Measurements from ENCODE around the gene PDILT. TPM values are rescaled to one million over a fixed set of nuclear protein-coding genes. Genes with fewer than 3 reads are reported as not detected.
"Not testable (repeated sequence)": the region's sequence is repeated elsewhere in the genome, so short reads cannot be mapped to it uniquely, and the experiment has no call there.

The PDILT gene
- total RNA-seq, 2 experiments from 2014 or later, result not detected

DNA sequence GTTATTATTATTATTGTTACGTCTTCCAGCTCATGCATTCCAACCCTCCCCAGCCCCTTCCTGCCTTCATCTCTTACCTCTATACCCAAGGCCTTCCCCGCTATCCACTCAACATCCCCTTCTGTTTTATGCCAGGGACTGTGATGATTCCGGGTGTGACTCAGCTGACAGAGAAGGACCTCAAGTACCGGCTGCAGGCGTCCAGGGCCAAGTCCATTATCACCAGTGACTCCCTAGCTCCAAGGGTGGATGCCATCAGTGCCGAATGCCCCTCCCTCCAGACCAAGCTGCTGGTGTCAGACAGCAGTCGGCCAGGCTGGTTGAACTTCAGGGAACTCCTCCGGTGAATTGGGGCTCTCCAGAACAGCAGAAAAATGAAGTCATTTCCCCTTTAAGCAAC is 14.6 kb upstream of the PDILT start:
- H3K4me1 Mint-ChIP-seq, H3K4me3 Mint-ChIP-seq, DNase-seq, H3K36me3 Mint-ChIP-seq, H3K27me3 Mint-ChIP-seq, H3K27ac Mint-ChIP-seq, H3K9me3 Mint-ChIP-seq: not testable (repeated sequence)

DNA sequence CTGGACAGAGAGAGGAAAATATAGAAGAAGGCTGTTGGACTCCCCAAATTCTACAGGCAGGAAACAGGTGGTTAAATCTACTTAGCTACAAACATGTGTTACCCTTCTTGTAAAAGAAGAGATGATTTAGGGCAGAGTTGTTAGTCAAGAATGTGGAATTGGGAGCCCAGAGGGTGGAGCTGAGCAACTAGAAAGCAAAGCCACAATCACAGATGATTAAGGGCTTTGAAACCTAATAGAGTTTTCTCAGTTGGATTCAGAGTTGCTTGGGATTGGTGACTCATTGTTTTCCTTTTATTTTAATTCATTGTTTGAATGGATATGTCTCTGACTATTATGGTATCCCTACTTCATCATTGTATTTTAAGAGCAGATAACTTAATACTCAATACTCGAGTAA is 11.0 kb upstream of the PDILT start:
- Mint-ChIP-seq H3K27ac (no peak overlapping the region), H3K4me1 (no peaks in the 10 kb centered on the region), H3K27me3 (peaks cover 10% of the 10 kb centered on the region), H3K9me3 (no peaks in the 10 kb centered on the region), H3K4me3 (no peak overlapping the region), H3K36me3 (no peaks in the 10 kb centered on the region)
- no peak for DNase-seq

DNA sequence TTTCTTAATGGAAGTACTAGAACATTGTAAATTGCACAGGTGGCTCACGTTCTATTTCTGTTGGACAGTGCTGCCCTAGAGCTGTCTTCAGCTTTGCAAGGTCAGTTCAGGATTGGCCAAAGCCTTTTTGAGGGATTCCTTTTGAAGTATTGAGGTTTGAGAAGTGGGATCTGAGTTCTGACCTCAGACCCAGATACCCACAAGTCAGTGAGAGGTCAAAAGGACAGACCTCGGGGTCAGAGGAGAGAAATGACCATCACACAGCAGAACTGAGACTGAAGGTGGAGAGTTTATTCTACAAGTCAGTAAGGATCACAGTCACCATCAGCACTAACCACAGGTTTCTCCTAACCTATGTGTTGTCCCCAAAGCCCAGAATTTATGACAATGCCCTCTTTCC is 6.5 kb upstream of the PDILT start:
- Mint-ChIP-seq H3K27ac (no peak overlapping the region), H3K4me3 (no peak overlapping the region), H3K27me3 (peaks cover 10% of the 10 kb centered on the region), H3K4me1 (no peaks in the 10 kb centered on the region), H3K9me3 (no peaks in the 10 kb centered on the region), H3K36me3 (no peaks in the 10 kb centered on the region)
- no peak for DNase-seq

- Mint-ChIP-seq H3K27me3 (peaks cover 10% of the 10 kb centered on the region), H3K9me3 (no peaks in the 10 kb centered on the region), H3K27ac (no peak overlapping the region), H3K36me3 (no peaks in the 10 kb centered on the region), H3K4me1 (no peaks in the 10 kb centered on the region), H3K4me3 (no peak overlapping the region)
- DNase-seq, result no peak
Measured at GRCh38 chr16:20410121-20410723, 5.7 kb upstream of the PDILT start.

GRCh38 chr16:20409398-20410120 is 5.0 kb upstream of the PDILT start, which contains the start of gene ACSM5:
Gene ACSM5, plus strand, starts transcription at chr16:20409534. Its CDS starts 1,951 bp downstream, at chr16:20411485.
- H3K36me3 Mint-ChIP-seq, result no peaks in the 10 kb centered on the region
- DNase-seq, result no peak
- no peak within 1 kb of the TSS for H3K4me3 Mint-ChIP-seq
- no peaks in the 10 kb centered on the region for H3K4me1 Mint-ChIP-seq
- H3K27ac Mint-ChIP-seq, result no peak within 1 kb of the TSS
- peaks cover 9% of the 10 kb centered on the region for H3K27me3 Mint-ChIP-seq
- no peaks in the 10 kb centered on the region for H3K9me3 Mint-ChIP-seq

DNA sequence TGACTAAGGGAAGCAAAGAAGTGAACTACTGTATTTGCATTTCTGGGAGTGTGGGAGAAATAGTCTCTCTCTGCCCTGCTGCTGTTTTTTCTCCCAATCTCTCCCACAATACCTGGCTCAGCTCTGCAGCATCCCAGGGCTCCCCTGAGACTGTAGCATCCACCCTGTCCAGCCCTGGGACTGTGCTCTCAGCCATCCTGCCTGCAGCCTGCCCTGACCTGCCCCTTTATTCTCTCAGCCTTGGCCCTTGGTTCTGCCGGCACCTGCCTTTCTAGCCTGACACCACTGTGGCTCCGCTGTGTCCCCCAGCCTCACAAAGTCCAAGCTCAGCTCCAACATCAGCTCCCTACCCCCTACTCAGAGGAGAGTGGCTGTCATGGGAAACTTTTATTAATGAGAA is 1.9 kb downstream of the PDILT start:
- Mint-ChIP-seq H3K4me1 (no peaks in the 10 kb centered on the region), H3K4me3 (no peak overlapping the region), H3K36me3 (no peaks in the 10 kb centered on the region), H3K9me3 (no peaks in the 10 kb centered on the region), H3K27ac (no peak overlapping the region), H3K27me3 (no peaks in the 10 kb centered on the region)
- no peak for DNase-seq

DNA sequence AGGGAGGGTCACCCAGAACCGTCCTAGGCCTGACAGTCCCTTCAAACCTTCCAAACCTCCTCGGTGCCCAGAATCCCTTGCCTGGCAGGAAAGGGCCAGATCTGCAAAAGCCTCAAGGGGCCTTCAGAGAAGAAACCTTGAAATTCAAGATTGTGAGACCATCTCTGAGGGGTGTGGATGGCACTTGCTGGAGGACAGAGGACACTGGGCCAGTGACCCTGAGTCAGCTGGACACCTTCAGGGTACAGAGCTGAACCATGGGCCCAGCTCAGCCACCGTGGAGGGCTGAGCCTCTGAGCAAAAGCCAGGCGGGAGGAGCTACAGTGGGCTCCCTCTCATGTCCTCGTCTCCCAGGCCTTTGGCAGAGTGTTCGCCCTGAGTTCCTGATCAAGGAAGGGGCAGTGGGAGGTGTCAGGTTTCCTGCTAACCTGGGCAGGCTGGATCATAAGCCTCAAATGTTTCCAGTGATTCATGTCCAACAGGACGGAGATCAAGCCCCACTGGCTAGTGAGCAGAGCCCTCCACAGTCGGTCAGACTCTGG is 3.0 kb downstream of the PDILT start:
- no peak overlapping the region for H3K27ac Mint-ChIP-seq
- H3K27me3 Mint-ChIP-seq, result no peaks in the 10 kb centered on the region
- H3K9me3 Mint-ChIP-seq, result no peaks in the 10 kb centered on the region
- no peaks in the 10 kb centered on the region for H3K36me3 Mint-ChIP-seq
- no peak for DNase-seq
- H3K4me1 Mint-ChIP-seq, result no peaks in the 10 kb centered on the region
- H3K4me3 Mint-ChIP-seq, result no peak overlapping the region

- no peak for DNase-seq
- no peak overlapping the region for H3K27ac Mint-ChIP-seq
- no peak overlapping the region for H3K4me3 Mint-ChIP-seq
- no peaks in the 10 kb centered on the region for H3K27me3 Mint-ChIP-seq
- no peaks in the 10 kb centered on the region for H3K9me3 Mint-ChIP-seq
- H3K36me3 Mint-ChIP-seq, result no peaks in the 10 kb centered on the region
- H3K4me1 Mint-ChIP-seq, result no peaks in the 10 kb centered on the region
Measured at GRCh38 chr16:20401066-20401465, 3.5 kb downstream of the PDILT start.

GRCh38 chr16:20399185-20399584 is 5.4 kb downstream of the PDILT start:
- no peak for DNase-seq
- Mint-ChIP-seq H3K27ac (no peak overlapping the region), H3K36me3 (no peaks in the 10 kb centered on the region), H3K9me3 (no peaks in the 10 kb centered on the region), H3K27me3 (no peaks in the 10 kb centered on the region), H3K4me3 (no peak overlapping the region), H3K4me1 (no peaks in the 10 kb centered on the region)

GRCh38 chr16:20398603-20399002 is 5.9 kb downstream of the PDILT start:
- DNase-seq, result no peak
- Mint-ChIP-seq H3K4me3 (no peak overlapping the region), H3K9me3 (no peaks in the 10 kb centered on the region), H3K27ac (no peak overlapping the region), H3K4me1 (no peaks in the 10 kb centered on the region), H3K27me3 (no peaks in the 10 kb centered on the region), H3K36me3 (no peaks in the 10 kb centered on the region)

DNA sequence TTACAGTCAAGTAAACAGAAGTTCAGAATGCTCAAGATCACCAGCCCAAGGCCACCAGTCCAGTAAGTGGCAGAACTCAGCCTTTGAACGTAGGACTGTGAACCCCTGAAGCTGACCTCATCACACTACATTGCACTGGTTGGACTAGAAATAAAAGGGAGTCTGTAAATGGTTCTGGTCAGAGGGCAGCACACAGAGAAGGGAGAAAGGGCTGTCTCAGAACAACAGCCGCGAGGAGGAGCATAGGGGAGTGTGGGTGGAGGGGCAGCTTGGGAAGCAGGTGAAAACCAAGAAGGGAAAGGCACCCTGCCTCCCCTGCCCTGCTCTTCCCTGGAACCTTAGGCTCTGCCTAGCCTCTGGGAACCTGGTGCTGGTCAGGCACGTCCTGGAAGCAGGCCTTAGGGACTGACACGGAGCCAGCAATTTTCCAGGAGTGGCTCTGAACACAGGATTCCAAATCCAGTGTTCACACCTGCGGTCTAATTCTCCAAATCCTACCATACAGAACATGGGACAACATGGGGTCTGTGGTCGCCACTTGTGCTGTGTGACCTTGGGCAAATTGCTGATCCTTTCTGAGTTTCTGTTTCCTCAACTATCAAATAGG is 7.0 kb downstream of the PDILT start:
- Mint-ChIP-seq H3K9me3 (no peaks in the 10 kb centered on the region), H3K27ac (no peak overlapping the region), H3K4me1 (no peaks in the 10 kb centered on the region), H3K4me3 (no peak overlapping the region), H3K36me3 (no peaks in the 10 kb centered on the region), H3K27me3 (no peaks in the 10 kb centered on the region)
- DNase-seq, result no peak

GRCh38 chr16:20396846-20397467 is 7.6 kb downstream of the PDILT start:
- Mint-ChIP-seq H3K4me1 (no peaks in the 10 kb centered on the region), H3K4me3 (no peak overlapping the region), H3K9me3 (no peaks in the 10 kb centered on the region), H3K36me3 (no peaks in the 10 kb centered on the region), H3K27ac (no peak overlapping the region), H3K27me3 (no peaks in the 10 kb centered on the region)
- DNase-seq, result no peak

- no peaks in the 10 kb centered on the region for H3K9me3 Mint-ChIP-seq
- H3K4me3 Mint-ChIP-seq, result no peak overlapping the region
- no peaks in the 10 kb centered on the region for H3K36me3 Mint-ChIP-seq
- H3K27ac Mint-ChIP-seq, result no peak overlapping the region
- H3K4me1 Mint-ChIP-seq, result no peaks in the 10 kb centered on the region
- no peaks in the 10 kb centered on the region for H3K27me3 Mint-ChIP-seq
- DNase-seq, result no peak
Measured at GRCh38 chr16:20395946-20396345, 8.6 kb downstream of the PDILT start.

GRCh38 chr16:20393801-20394577 is 10.5 kb downstream of the PDILT start:
- H3K36me3 Mint-ChIP-seq, result no peaks in the 10 kb centered on the region
- no peaks in the 10 kb centered on the region for H3K4me1 Mint-ChIP-seq
- no peaks in the 10 kb centered on the region for H3K27me3 Mint-ChIP-seq

DNA sequence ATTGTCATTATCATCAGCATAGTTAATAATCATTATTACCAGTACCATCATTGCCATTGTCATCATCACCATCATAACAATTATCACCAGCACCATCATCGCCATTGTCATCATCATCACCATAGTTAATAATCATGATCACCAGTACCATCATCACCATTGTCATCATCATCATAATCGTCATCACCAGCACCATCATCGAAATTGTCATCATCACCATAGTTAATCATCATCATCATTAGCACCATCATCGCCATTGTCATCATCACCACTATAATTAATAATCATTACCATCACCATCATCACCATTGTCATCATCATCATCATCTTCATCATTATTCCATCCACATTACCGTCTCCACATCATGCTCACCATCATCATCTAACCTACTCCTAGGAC is 13.5 kb downstream of the PDILT start:
- H3K4me3 Mint-ChIP-seq, result no peak overlapping the region
- H3K36me3 Mint-ChIP-seq, result no peaks in the 10 kb centered on the region
- H3K9me3 Mint-ChIP-seq, result no peaks in the 10 kb centered on the region
- DNase-seq, result no peak
- no peaks in the 10 kb centered on the region for H3K4me1 Mint-ChIP-seq
- peaks cover 10% of the 10 kb centered on the region for H3K27me3 Mint-ChIP-seq
- no peak overlapping the region for H3K27ac Mint-ChIP-seq

More at GRCh38 chr16:20393801-20394577, 10.5 kb downstream of the PDILT start:
- Mint-ChIP-seq H3K27ac (no peak overlapping the region), H3K9me3 (no peaks in the 10 kb centered on the region), H3K4me3 (no peak overlapping the region)
- DNase-seq, result no peak

All from activated naive CD8-positive, alpha-beta T cell treated with anti-CD3 and anti-CD28 coated beads for 36 hours (primary cell).